SH-SY5Y (cell line): ENCODE data around the gene CCNK.

ENCODE experiments used
- GATA2 ChIP-seq: IDR thresholded peaks from 2 replicates; pipeline ENCODE4 v1.6.1; 2011; ENCODE audit warnings: mild to moderate bottlenecking, low read depth, low read length
- GATA3 ChIP-seq: IDR thresholded peaks from 2 replicates; pipeline ENCODE4 v1.6.1; 2011; ENCODE audit warnings: low read depth, mild to moderate bottlenecking, low read length, moderate library complexity

- no peak for TF ChIP-seq GATA3
- no peak for TF ChIP-seq GATA2
These were observed 70.1 kb downstream of the CCNK start for GRCh38 chr14:99551034-99551922.
